CD4-positive, alpha-beta memory T cell (primary cell): ENCODE data around the gene BTRC. TPM values are rescaled to one million over a fixed set of nuclear protein-coding genes. Genes with fewer than 3 reads are reported as not detected.

Source experiments
- CTCF ChIA-PET: fragments of 350-600 bp; sonication (Branson Sonifier 250); formaldehyde crosslinking; loops from one replicate; lab custom pipeline; 2021; ENCODE audit warnings: inconsistent platforms; ENCODE audit not compliant: partially characterized antibody; lab: Charles Lee
- POLR2A ChIA-PET: fragments of 350-600 bp; sonication (Branson Sonifier 250); formaldehyde crosslinking; loops from one replicate; lab custom pipeline; 2021; ENCODE audit not compliant: partially characterized antibody; lab: Charles Lee
- DNase-seq, 5 donors: peaks; one replicate each; pipeline versions ENCODE4 v3.0.0 to v3.0.0-alpha.2; 2020 to 2022; ENCODE audit warnings: mixed read lengths in 1 of 5
- H3K27ac ChIP-seq: one replicate; pipeline ENCODE4 v1.7.0; 2013; ENCODE audit warnings: low read depth, low read length
- H3K27me3 ChIP-seq: 2 replicates; pipeline ENCODE4 v1.7.0; 2013; ENCODE audit warnings: mild to moderate bottlenecking, low read length, moderate library complexity; ENCODE audit not compliant: insufficient read depth
- H3K36me3 ChIP-seq: 2 replicates; pipeline ENCODE4 v1.7.0; 2013; ENCODE audit warnings: mild to moderate bottlenecking, low read length, moderate library complexity; ENCODE audit not compliant: insufficient read depth
- H3K4me1 ChIP-seq: 2 replicates; pipeline ENCODE4 v1.7.0; 2013; ENCODE audit warnings: mild to moderate bottlenecking, low read length, moderate library complexity; ENCODE audit not compliant: insufficient read depth
- H3K4me3 ChIP-seq, 2 donors: one replicate each; pipeline ENCODE4 v1.7.0; 2013; ENCODE audit warnings: low read length in 2 of 2, mild to moderate bottlenecking in 1 of 2
- H3K9me3 ChIP-seq, 2 donors: one replicate each; pipeline ENCODE4 v1.7.0; 2013; ENCODE audit warnings: low read length in 2 of 2, control low read depth in 1 of 2; ENCODE audit not compliant: control insufficient read depth in 1 of 2
- H3K27ac Mint-ChIP-seq, 7 donors: one replicate each; pipeline ENCODE4 v1.8.0; 2020 to 2021; ENCODE audit warnings: mixed read lengths in 7 of 7, mild to moderate bottlenecking in 6 of 7, inconsistent platforms in 3 of 7, moderate library complexity in 3 of 7
- H3K27me3 Mint-ChIP-seq, 2 donors: one replicate each; pipeline ENCODE4 v1.8.0; 2020 to 2021; ENCODE audit warnings: mixed read lengths in 2 of 2
- H3K36me3 Mint-ChIP-seq, 2 donors: one replicate each; pipeline ENCODE4 v1.8.0; 2020 to 2021; ENCODE audit warnings: mixed read lengths in 2 of 2, inconsistent platforms in 1 of 2, mild to moderate bottlenecking in 1 of 2
- H3K4me1 Mint-ChIP-seq, 4 donors: one replicate each; pipeline ENCODE4 v1.8.0; 2020 to 2021; ENCODE audit warnings: mixed read lengths in 4 of 4, mild to moderate bottlenecking in 1 of 4
- H3K4me3 Mint-ChIP-seq, 8 donors: one replicate each; pipeline ENCODE4 v1.8.0; 2020 to 2021; ENCODE audit warnings: mixed read lengths in 8 of 8, mild to moderate bottlenecking in 7 of 8, moderate library complexity in 6 of 8, inconsistent platforms in 3 of 8
- H3K9me3 Mint-ChIP-seq, 8 donors: one replicate each; pipeline ENCODE4 v1.8.0; 2020 to 2021; ENCODE audit warnings: mixed read lengths in 8 of 8, mild to moderate bottlenecking in 5 of 8, inconsistent platforms in 3 of 8, moderate library complexity in 1 of 8
- intact Hi-C: fragments of 100-400 bp; cut with micrococcal nuclease; formaldehyde crosslinking; loops from one replicate; pipeline ENCODE4 v1.15.1; 2023
- polyA plus RNA-seq, 2 donors: library from polyadenylated mRNA; unstranded; fragments of 300-500 nt; fragmentation: Illumina TruSeq; gene quantifications; one replicate each; pipeline ENCODE4 v1.2.3, GENCODE V29; 2021
- total RNA-seq, 2 experiments: library from RNA; stranded (reverse); gene quantifications; one replicate each; pipeline ENCODE4 v1.2.3, GENCODE V29; 2021

BTRC gene
- total and polyA plus RNA-seq, 4 experiments from 2014 or later: 6.7 to 21.3 (median 16.0) TPM

- CTCF ChIA-PET: interaction anchor here (2.0 kb wide), 1 partner anchor 15 kb away, joined by 11 read pairs; no protein-coding TSS in a partner anchor
- no peak for DNase-seq
- Mint-ChIP-seq H3K9me3 (no peaks in the 10 kb centered on the region), H3K4me3 (no peak overlapping the region), H3K27me3 (no peaks in the 10 kb centered on the region), H3K36me3 (no peaks in the 10 kb centered on the region), H3K27ac (no peak overlapping the region), H3K4me1 (peaks cover 24 to 39% (median 32%) of the 10 kb centered on the region in 4 donors)
- intact Hi-C loops: no loop called here
- H3K4me1 ChIP-seq: peaks cover 33% of the 10 kb centered on the region
- POLR2A ChIA-PET: no interaction called here
- H3K9me3 ChIP-seq: no peaks in the 10 kb centered on the region
- H3K36me3 ChIP-seq: no peaks in the 10 kb centered on the region
- H3K4me3 ChIP-seq: no peak overlapping the region
- no peaks in the 10 kb centered on the region for H3K27me3 ChIP-seq
- H3K27ac ChIP-seq: no peak overlapping the region
Observed at GRCh38 chr10:101451667-101452069, 97.7 kb downstream of the BTRC start.

- Mint-ChIP-seq H3K4me1 (peaks cover 24 to 39% (median 32%) of the 10 kb centered on the region in 4 donors), H3K36me3 (no peaks in the 10 kb centered on the region), H3K27me3 (no peaks in the 10 kb centered on the region), H3K27ac (no peak overlapping the region), H3K9me3 (no peaks in the 10 kb centered on the region), H3K4me3 (no peak overlapping the region)
- POLR2A ChIA-PET: no interaction called here
- Histone ChIP-seq H3K27ac (no peak overlapping the region), H3K4me1 (peaks cover 33% of the 10 kb centered on the region), H3K9me3 (no peaks in the 10 kb centered on the region), H3K36me3 (no peaks in the 10 kb centered on the region), H3K27me3 (no peaks in the 10 kb centered on the region), H3K4me3 (no peak overlapping the region)
- no peak for DNase-seq
- intact Hi-C loops: no loop called here
- CTCF ChIA-PET: interaction anchor here (1.1 to 2.0 kb wide), 2 partner anchors 10 to 15 kb away, joined by 3 to 11 read pairs; no protein-coding TSS in a partner anchor
Observed at GRCh38 chr10:101452176-101452575, 98.2 kb downstream of the BTRC start.

GRCh38 chr10:101452593-101452992 lies 98.6 kb downstream of the BTRC start:
- ChIA-PET CTCF (interaction anchor here (1.1 to 5.3 kb wide), 2 partner anchors 11 to 14 kb away, joined by 3 to 53 read pairs; no protein-coding TSS in a partner anchor), POLR2A (no interaction called here)
- H3K27me3 ChIP-seq: no peaks in the 10 kb centered on the region
- no peaks in the 10 kb centered on the region for H3K36me3 ChIP-seq
- H3K27ac Mint-ChIP-seq: no peak overlapping the region
- no peak overlapping the region for H3K27ac ChIP-seq
- H3K27me3 Mint-ChIP-seq: no peaks in the 10 kb centered on the region
- H3K9me3 ChIP-seq: no peaks in the 10 kb centered on the region
- no peak overlapping the region for H3K4me3 Mint-ChIP-seq
- no peaks in the 10 kb centered on the region for H3K9me3 Mint-ChIP-seq
- no peak overlapping the region for H3K4me3 ChIP-seq
- no peaks in the 10 kb centered on the region for H3K36me3 Mint-ChIP-seq
- intact Hi-C loops: no loop called here
- no peak for DNase-seq
- peaks cover 33% of the 10 kb centered on the region for H3K4me1 ChIP-seq
- peaks cover 24 to 39% (median 32%) of the 10 kb centered on the region in 4 donors for H3K4me1 Mint-ChIP-seq

- Histone ChIP-seq H3K4me3 (no peak overlapping the region), H3K27ac (no peak overlapping the region), H3K36me3 (no peaks in the 10 kb centered on the region), H3K4me1 (peaks cover 33% of the 10 kb centered on the region), H3K9me3 (no peaks in the 10 kb centered on the region), H3K27me3 (no peaks in the 10 kb centered on the region)
- Mint-ChIP-seq H3K4me3 (peak overlapping the region in 3 of 8 donors; percentile 17 to 52 (median 37)), H3K36me3 (no peaks in the 10 kb centered on the region), H3K27ac (no peak overlapping the region), H3K4me1 (peaks cover 24 to 39% (median 32%) of the 10 kb centered on the region in 4 donors), H3K27me3 (no peaks in the 10 kb centered on the region), H3K9me3 (no peaks in the 10 kb centered on the region)
- intact Hi-C loops: no loop called here
- no peak for DNase-seq
- CTCF ChIA-PET: interaction anchor here (1.1 to 5.3 kb wide), 2 partner anchors 12 to 14 kb away, joined by 3 to 53 read pairs; no protein-coding TSS in a partner anchor
- POLR2A ChIA-PET: interaction anchor here (1.3 kb wide), 1 partner anchor 14 kb away, joined by 3 read pairs; no protein-coding TSS in a partner anchor
Observed at GRCh38 chr10:101453318-101453717, 99.4 kb downstream of the BTRC start.

- no peaks in the 10 kb centered on the region for H3K27me3 ChIP-seq
- no peaks in the 10 kb centered on the region for H3K36me3 Mint-ChIP-seq
- peak overlapping the region in 2 of 7 donors; percentile 1 to 33 for H3K27ac Mint-ChIP-seq
- ChIA-PET CTCF (interaction anchor here (1.1 to 5.3 kb wide), 3 partner anchors 10 to 20 kb away, joined by 3 to 53 read pairs (median 3); no protein-coding TSS in a partner anchor), POLR2A (interaction anchor here (1.3 kb wide), 1 partner anchor 15 kb away, joined by 3 read pairs; no protein-coding TSS in a partner anchor)
- intact Hi-C loops: no loop called here
- H3K4me3 Mint-ChIP-seq: peak overlapping the region in 3 of 8 donors; percentile 17 to 52 (median 37)
- DNase-seq: peak in 3 of 5 donors; percentile 2 to 16 (median 8)
- peaks cover 33% of the 10 kb centered on the region for H3K4me1 ChIP-seq
- H3K36me3 ChIP-seq: no peaks in the 10 kb centered on the region
- no peak overlapping the region for H3K27ac ChIP-seq
- H3K4me1 Mint-ChIP-seq: peaks cover 24 to 39% (median 32%) of the 10 kb centered on the region in 4 donors
- H3K4me3 ChIP-seq: no peak overlapping the region
- H3K9me3 ChIP-seq: no peaks in the 10 kb centered on the region
- no peaks in the 10 kb centered on the region for H3K9me3 Mint-ChIP-seq
- H3K27me3 Mint-ChIP-seq: no peaks in the 10 kb centered on the region
Observed at GRCh38 chr10:101453791-101454718, 100.1 kb downstream of the BTRC start.

- CTCF ChIA-PET: no interaction called here
- no peak overlapping the region for H3K4me3 Mint-ChIP-seq
- peaks cover 3 to 7% (median 7%) of the 10 kb centered on the region in 4 donors for H3K4me1 Mint-ChIP-seq
- H3K9me3 Mint-ChIP-seq: no peaks in the 10 kb centered on the region
- no peak for DNase-seq
- Histone ChIP-seq H3K4me3 (no peak overlapping the region), H3K27me3 (no peaks in the 10 kb centered on the region), H3K36me3 (no peaks in the 10 kb centered on the region), H3K27ac (no peak overlapping the region), H3K4me1 (peaks cover 4% of the 10 kb centered on the region), H3K9me3 (no peaks in the 10 kb centered on the region)
- POLR2A ChIA-PET: no interaction called here
- no peaks in the 10 kb centered on the region for H3K36me3 Mint-ChIP-seq
- intact Hi-C loops: no loop called here
- no peaks in the 10 kb centered on the region for H3K27me3 Mint-ChIP-seq
- no peak overlapping the region for H3K27ac Mint-ChIP-seq
Observed at GRCh38 chr10:101458869-101459268, 104.9 kb downstream of the BTRC start.

GRCh38 chr10:101464082-101464481 lies 110.1 kb downstream of the BTRC start:
- CTCF ChIA-PET: interaction anchor here (1.1 to 4.2 kb wide), 2 partner anchors 9 to 251 kb away, joined by 4 to 84 read pairs; no protein-coding TSS in a partner anchor
- Histone ChIP-seq H3K4me1 (no peaks in the 10 kb centered on the region), H3K4me3 (no peak overlapping the region), H3K27me3 (no peaks in the 10 kb centered on the region), H3K27ac (no peak overlapping the region), H3K36me3 (no peaks in the 10 kb centered on the region), H3K9me3 (no peaks in the 10 kb centered on the region)
- POLR2A ChIA-PET: no interaction called here
- H3K27me3 Mint-ChIP-seq: no peaks in the 10 kb centered on the region
- H3K36me3 Mint-ChIP-seq: no peaks in the 10 kb centered on the region
- no peaks in the 10 kb centered on the region for H3K9me3 Mint-ChIP-seq
- no peak overlapping the region for H3K4me3 Mint-ChIP-seq
- H3K27ac Mint-ChIP-seq: no peak overlapping the region
- intact Hi-C loops: loop anchor here (10.0 kb wide), 1 partner anchor 69 kb away; no protein-coding TSS in a partner anchor
- H3K4me1 Mint-ChIP-seq: peaks cover 0 to 9% (median 6%) of the 10 kb centered on the region in 4 donors
- DNase-seq: no peak
